SU-DHL-6 (cell line): ENCODE measurements around the gene SDC4.

Experiments used
- CTCF ChIP-seq: fragments of 200-600 bp; sonication (generic); IDR thresholded peaks from one replicate; pipeline ENCODE4 v1.5.1; 2017; ENCODE audit warnings: antibody characterized with exemption, mild to moderate bottlenecking, low read length, moderate library complexity; ENCODE audit not compliant: insufficient read depth, poor library complexity, severe bottlenecking
- EZH2phosphoT487 ChIP-seq: fragments of 200-600 bp; sonication (generic), shearing (Covaris generic); conservative IDR thresholded peaks from 2 replicates; pipeline ENCODE4 v1.6.1; 2018; ENCODE audit warnings: mild to moderate bottlenecking, antibody characterized with exemption, low read length, moderate library complexity, mixed read lengths

DNA sequence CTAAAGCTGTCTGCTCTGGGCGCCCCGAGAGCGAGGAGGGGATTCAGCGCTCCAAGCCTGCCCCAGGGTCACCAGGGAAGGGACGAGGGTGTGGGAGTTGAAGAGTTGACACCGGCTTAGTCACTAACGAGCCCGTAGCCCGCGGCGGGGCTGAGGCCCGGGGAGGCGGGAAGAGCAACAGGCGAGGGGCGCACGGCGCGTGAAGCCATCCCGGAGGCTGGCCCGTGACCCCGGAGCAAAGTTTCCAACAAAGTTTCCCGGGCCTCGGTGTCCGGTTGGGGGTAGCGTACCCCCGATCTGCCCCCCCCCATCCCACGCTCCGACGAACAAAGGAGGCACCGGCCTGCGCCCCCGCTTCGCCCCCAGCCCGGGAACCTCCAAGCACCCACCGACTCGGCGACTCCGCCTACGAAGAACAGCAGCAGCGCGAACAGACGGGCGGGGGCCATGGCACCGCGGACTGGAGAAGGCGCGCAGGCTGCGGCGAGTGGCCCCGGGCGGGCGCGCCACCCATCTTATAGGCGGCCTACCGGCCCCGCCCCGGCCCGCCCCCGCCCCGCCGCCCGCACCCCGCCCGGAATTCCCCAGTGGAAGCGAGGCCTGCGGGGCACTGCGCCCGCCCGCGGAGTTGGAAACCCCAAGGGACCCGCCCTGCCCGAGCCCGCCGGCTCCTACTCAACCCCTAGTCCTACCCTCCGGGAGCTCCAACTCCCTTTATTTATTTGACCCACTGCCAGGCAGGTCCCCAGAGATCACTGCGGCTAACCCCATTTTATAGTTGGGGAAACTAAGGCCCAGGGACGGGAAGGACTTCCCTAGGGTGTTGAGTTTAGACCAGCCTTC, at the start of gene SDC4:
- no peak for TF ChIP-seq CTCF
- no peak for TF ChIP-seq EZH2phosphoT487
